Measurements from ENCODE around the gene TMEM229B. TPM values are rescaled to one million over a fixed set of nuclear protein-coding genes. Genes with fewer than 3 reads are reported as not detected.

TMEM229B gene
- polyA plus RNA-seq, 3 donors = 10.2 to 18.7 (median 17.3) TPM

- Histone ChIP-seq H3K4me2 (replicated peaks; ENCODE audit: extremely low read depth, low read length, poor library complexity, severe bottlenecking) (no peak overlapping the region), H2AFZ (ENCODE audit: insufficient read depth, low read depth, low read length, poor library complexity, severe bottlenecking) (no peak overlapping the region), H3K9ac (ENCODE audit: insufficient read depth, low read length, poor library complexity, severe bottlenecking) (no peak overlapping the region), H3K4me1 (ENCODE audit: control insufficient read depth in 1 of 2, insufficient read depth in 2 of 2, low read length in 2 of 2) (peaks cover 27 to 39% of the 10 kb centered on the region in 2 donors), H3K36me3 (replicated peaks in 1 of 2; ENCODE audit: control insufficient read depth in 1 of 2, insufficient read depth in 2 of 2, low read length in 2 of 2) (peaks cover 18 to 50% of the 10 kb centered on the region in 2 donors), H4K20me1 (ENCODE audit: insufficient read depth, low read length) (peaks cover 4% of the 10 kb centered on the region), H3K4me3 (replicated peaks in 1 of 3; ENCODE audit: low read depth in 2 of 3, low read length in 3 of 3) (no peak overlapping the region), H3K79me2 (ENCODE audit: insufficient read depth, low read length) (peaks cover 3% of the 10 kb centered on the region), H3K27me3 (ENCODE audit: control insufficient read depth in 2 of 2, insufficient read depth in 2 of 2, low read length in 2 of 2) (no peaks in the 10 kb centered on the region), H3K27ac (ENCODE audit: low read depth in 1 of 2, low read length in 2 of 2) (peak overlapping the region in 1 of 2 donors; percentile 96), H3K9me3 (replicated peaks in 1 of 2; ENCODE audit: control insufficient read depth in 1 of 2, insufficient read depth in 1 of 2, low read length in 2 of 2) (no peaks in the 10 kb centered on the region)
- no peak for DNase-seq
- peaks cover 0 to 3% (median 2%) of the 10 kb centered on the region in 3 donors for H3K27me3 Mint-ChIP-seq (ENCODE audit: low read depth in 3 of 3)
- H3K27ac Mint-ChIP-seq = peak overlapping the region in 3 of 7 donors; percentile 99
- H3K4me3 Mint-ChIP-seq = peak overlapping the region in 1 of 2 donors; percentile 27
- peaks cover 36 to 47% of the 10 kb centered on the region in 2 donors for H3K36me3 Mint-ChIP-seq
- 96% methylated on average over 3 of the region's 4 CpGs for WGBS (ENCODE audit: insufficient coverage)
- TF ChIP-seq CTCF (IDR thresholded peaks at IDR 0.05) = no peak
- H3K9me3 Mint-ChIP-seq = peaks cover 0 to 8% (median 0%) of the 10 kb centered on the region in 7 donors
- intact Hi-C loops (cut with micrococcal nuclease) = no loop called here
- H3K4me1 Mint-ChIP-seq = peaks cover 66% of the 10 kb centered on the region
These were observed 1.2 kb downstream of the TMEM229B start for GRCh38 chr14:67487332-67487731.

GRCh38 chr14:67486890-67487289 is 1.6 kb downstream of the TMEM229B start:
- Histone ChIP-seq H2AFZ (ENCODE audit: insufficient read depth, low read depth, low read length, poor library complexity, severe bottlenecking) (no peak overlapping the region), H3K4me2 (replicated peaks; ENCODE audit: extremely low read depth, low read length, poor library complexity, severe bottlenecking) (no peak overlapping the region), H3K36me3 (replicated peaks in 1 of 2; ENCODE audit: control insufficient read depth in 1 of 2, insufficient read depth in 2 of 2, low read length in 2 of 2) (peaks cover 18 to 51% of the 10 kb centered on the region in 2 donors), H3K9ac (ENCODE audit: insufficient read depth, low read length, poor library complexity, severe bottlenecking) (no peak overlapping the region), H3K27ac (ENCODE audit: low read depth in 1 of 2, low read length in 2 of 2) (no peak overlapping the region), H3K4me3 (replicated peaks in 1 of 3; ENCODE audit: low read depth in 2 of 3, low read length in 3 of 3) (no peak overlapping the region), H3K79me2 (ENCODE audit: insufficient read depth, low read length) (peaks cover 3% of the 10 kb centered on the region), H3K27me3 (ENCODE audit: control insufficient read depth in 2 of 2, insufficient read depth in 2 of 2, low read length in 2 of 2) (no peaks in the 10 kb centered on the region), H3K9me3 (replicated peaks in 1 of 2; ENCODE audit: control insufficient read depth in 1 of 2, insufficient read depth in 1 of 2, low read length in 2 of 2) (no peaks in the 10 kb centered on the region), H3K4me1 (ENCODE audit: control insufficient read depth in 1 of 2, insufficient read depth in 2 of 2, low read length in 2 of 2) (peaks cover 31 to 42% of the 10 kb centered on the region in 2 donors), H4K20me1 (ENCODE audit: insufficient read depth, low read length) (peaks cover 6% of the 10 kb centered on the region)
- peak overlapping the region in 1 of 2 donors; percentile 27 for H3K4me3 Mint-ChIP-seq
- peaks cover 37 to 47% of the 10 kb centered on the region in 2 donors for H3K36me3 Mint-ChIP-seq
- 88% methylated on average over 3 of the region's 4 CpGs for WGBS (ENCODE audit: insufficient coverage)
- peaks cover 66% of the 10 kb centered on the region for H3K4me1 Mint-ChIP-seq
- no peak for DNase-seq
- intact Hi-C loops (cut with micrococcal nuclease) = no loop called here
- peaks cover 0 to 3% (median 2%) of the 10 kb centered on the region in 3 donors for H3K27me3 Mint-ChIP-seq (ENCODE audit: low read depth in 3 of 3)
- peak overlapping the region in 2 of 7 donors; percentile 35 to 99 for H3K27ac Mint-ChIP-seq
- no peak for TF ChIP-seq CTCF (IDR thresholded peaks at IDR 0.05)
- peaks cover 0 to 8% (median 0%) of the 10 kb centered on the region in 7 donors for H3K9me3 Mint-ChIP-seq
